Lung (tissue), 12 donors: ENCODE measurements around the gene GRID1. TPM values are rescaled to one million over a fixed set of nuclear protein-coding genes. Genes with fewer than 3 reads are reported as not detected.

Experiments used
- ATAC-seq: fragments of 200-7000 bp; cut with Tn5 transposase; one replicate; pipeline ENCODE4 v1.9.1; 2020; ENCODE audit warnings: moderate number of reproducible peaks; ENCODE audit not compliant: insufficient read depth, low FRiP score
- DNase-seq, 3 donors: peaks; one replicate each; pipeline ENCODE4 v3.0.0-alpha.2; 2013 to 2017
- H3K27ac ChIP-seq, 2 donors: one replicate each; pipeline ENCODE4 v1.5.1; 2013; ENCODE audit warnings: mild to moderate bottlenecking in 2 of 2, moderate library complexity in 2 of 2, control low read depth in 1 of 2, inconsistent platforms in 1 of 2, low read depth in 1 of 2, low read length in 1 of 2
- H3K27me3 ChIP-seq, 3 donors: one replicate each; pipeline ENCODE4 v1.5.1; 2013; ENCODE audit warnings: low read length in 2 of 3; ENCODE audit not compliant: control insufficient read depth in 3 of 3, insufficient read depth in 3 of 3
- H3K36me3 ChIP-seq, 4 donors: one replicate each; pipeline ENCODE4 v1.5.1; 2013; ENCODE audit warnings: low read length in 4 of 4, mild to moderate bottlenecking in 1 of 4, moderate library complexity in 1 of 4; ENCODE audit not compliant: control insufficient read depth in 4 of 4, insufficient read depth in 4 of 4
- H3K4me1 ChIP-seq, 5 donors: one replicate each; pipeline ENCODE4 v1.5.1; 2013; ENCODE audit warnings: low read length in 5 of 5, mild to moderate bottlenecking in 2 of 5, moderate library complexity in 1 of 5; ENCODE audit not compliant: control insufficient read depth in 5 of 5, insufficient read depth in 5 of 5
- H3K4me3 ChIP-seq: one replicate; pipeline ENCODE4 v1.5.1; 2013; ENCODE audit warnings: mild to moderate bottlenecking, control low read depth, moderate library complexity
- H3K9ac ChIP-seq, 2 donors: one replicate each; pipeline ENCODE4 v1.5.1; 2013; ENCODE audit warnings: low read length in 2 of 2, control low read depth in 1 of 2; ENCODE audit not compliant: insufficient read depth in 1 of 2
- H3K9me3 ChIP-seq, 4 donors: one replicate each; pipeline ENCODE4 v1.5.1; 2013; ENCODE audit warnings: low read length in 3 of 4, mild to moderate bottlenecking in 1 of 4, moderate library complexity in 1 of 4; ENCODE audit not compliant: control insufficient read depth in 4 of 4, insufficient read depth in 3 of 4
- CTCF ChIP-seq: IDR thresholded peaks from 2 replicates; pipeline ENCODE4 v1.5.1; 2012; ENCODE audit warnings: mild to moderate bottlenecking; ENCODE audit errors: control extremely low read depth, extremely low read depth
- WGBS, 2 donors: extraction: QIAGEN DNeasy Blood & Tissue Kit; methylation state at CpG; one replicate each; pipeline ENCODE4 v1.1.7; 2013; 5-methylcytosine and 5-hydroxymethylcytosine counted together
- polyA plus RNA-seq, 2 donors: library from polyadenylated mRNA; stranded (reverse); fragments of 200-250 nt; gene quantifications; one replicate each; pipeline ENCODE4 v1.2.1, GENCODE V29; 2013
- total RNA-seq, 2 donors: library from RNA; depleted of rRNA in 1 of 2; stranded (reverse); fragments of >200 nt in 1 of 2; gene quantifications; one replicate each; pipeline ENCODE4 v1.2.1, GENCODE V29; 2014 to 2021
- donor health status: control.
- donor health status: control.
- donor health status: Bipolar disorder and iron deficiency.
- donor health status: healthy.
- donor health status: DM: yes; HTN: yes; CAD: no.

The GRID1 gene
- total and polyA plus RNA-seq, 4 donors = 1.1 to 3.6 (median 2.2) TPM

GRCh38 chr10:85650791-85651496, 715.7 kb downstream of the GRID1 start:
- H3K4me1 ChIP-seq = peaks cover 0 to 12% (median 0%) of the 10 kb centered on the region in 5 donors
- no peak overlapping the region for H3K27ac ChIP-seq
- DNase-seq (no peak), ATAC-seq (no peak)
- no peak overlapping the region for H3K9ac ChIP-seq
- H3K36me3 ChIP-seq = no peaks in the 10 kb centered on the region
- no peak overlapping the region for H3K4me3 ChIP-seq
- peaks cover 0 to 3% (median 0%) of the 10 kb centered on the region in 4 donors for H3K9me3 ChIP-seq
- no peaks in the 10 kb centered on the region for H3K27me3 ChIP-seq
- no peak for TF ChIP-seq CTCF
- WGBS, 2 donors = 76 to 79% methylated on average over 1 of the region's 1 CpG

GRCh38 chr10:85649461-85649860, 717.1 kb downstream of the GRID1 start:
- H3K9ac ChIP-seq = no peak overlapping the region
- no peaks in the 10 kb centered on the region for H3K36me3 ChIP-seq
- peaks cover 0 to 17% (median 0%) of the 10 kb centered on the region in 5 donors for H3K4me1 ChIP-seq
- no peaks in the 10 kb centered on the region for H3K27me3 ChIP-seq
- ATAC-seq (no peak), DNase-seq (peak in 2 of 3 donors; percentile 8 to 11)
- H3K9me3 ChIP-seq = peaks cover 0 to 3% (median 0%) of the 10 kb centered on the region in 4 donors
- no peak overlapping the region for H3K4me3 ChIP-seq
- 53 to 55% methylated on average over 4 of the region's 4 CpGs for WGBS, 2 donors
- TF ChIP-seq CTCF = no peak
- H3K27ac ChIP-seq = no peak overlapping the region

GRCh38 chr10:85648279-85648754, 718.3 kb downstream of the GRID1 start:
- H3K27ac ChIP-seq = no peak overlapping the region
- DNase-seq = peak in 1 of 3 donors; percentile 3

More at GRCh38 chr10:85648279-85648754, 718.3 kb downstream of the GRID1 start:
- no peak overlapping the region for H3K9ac ChIP-seq
- TF ChIP-seq CTCF = no peak
- H3K4me3 ChIP-seq = no peak overlapping the region
- peaks cover 0 to 3% (median 0%) of the 10 kb centered on the region in 4 donors for H3K9me3 ChIP-seq
- WGBS, 2 donors = 86 to 89% methylated on average over 6 of the region's 6 CpGs
- H3K27me3 ChIP-seq = no peaks in the 10 kb centered on the region
- H3K36me3 ChIP-seq = no peaks in the 10 kb centered on the region
- peaks cover 0 to 20% (median 0%) of the 10 kb centered on the region in 5 donors for H3K4me1 ChIP-seq
- ATAC-seq = no peak
